Mucosa of descending colon (tissue), 3 donors: Measurements from ENCODE around the gene STK25. TPM values are rescaled to one million over a fixed set of nuclear protein-coding genes. Genes with fewer than 3 reads are reported as not detected.

Experiments used
- ATAC-seq: fragments of 200-7000 bp; cut with Tn5 transposase; one replicate; pipeline ENCODE4 v1.9.1; 2020; ENCODE audit warnings: mild to moderate bottlenecking, moderate library complexity
- DNase-seq, 3 donors: peaks; one replicate each; pipeline ENCODE4 v3.0.0-alpha.2; 2020
- H3K36me3 ChIP-seq: fragments of 200-600 bp; one replicate; pipeline ENCODE4 v1.8.0; 2021; ENCODE audit warnings: low read depth, mild to moderate bottlenecking
- H3K4me1 ChIP-seq: fragments of 200-600 bp; one replicate; pipeline ENCODE4 v1.8.0; 2021; ENCODE audit warnings: low read depth, mild to moderate bottlenecking
- H3K4me3 ChIP-seq: fragments of 200-600 bp; one replicate; pipeline ENCODE4 v1.8.0; 2021; ENCODE audit warnings: mild to moderate bottlenecking
- H3K9me3 ChIP-seq: fragments of 200-600 bp; one replicate; pipeline ENCODE4 v1.8.0; 2021; ENCODE audit warnings: mild to moderate bottlenecking
- CTCF ChIP-seq: fragments of 200-600 bp; IDR thresholded peaks from one replicate; pipeline ENCODE4 v1.8.0; 2022; ENCODE audit warnings: antibody characterized with exemption, mild to moderate bottlenecking
- intact Hi-C, 2 donors: fragments of 100-400 bp; cut with DNase I in 1 of 2; cut with micrococcal nuclease in 1 of 2; formaldehyde crosslinking; loops; one replicate each; pipeline versions ENCODE4 v1.11.0 to v1.11.1; 2022; cut with DNase I, micrococcal nuclease
- total RNA-seq, 3 donors: library from RNA; stranded (reverse); fragmentation: NEBNext Ultra II Directional in 2 of 3; extraction: Animal tissue kit (Norgen Biotek cat#: 25700) in 2 of 3; gene quantifications; one replicate each; pipeline versions ENCODE4 v1.2.1 to v1.2.4, GENCODE V29; 2021 to 2023
- donor health status: DM: no; HTN: no; CAD: no; lungs with moderate emphysema.
- donor health status: DM: no; HTN: no; CAD: no.
- donor health status: DM: no; HTN: yes; CAD: no.

STK25 gene
- total RNA-seq, 3 donors from 2014 or later, result 89.8 to 137 (median 129) TPM

- no peak for ATAC-seq
- H3K4me1 ChIP-seq, result peaks cover 11% of the 10 kb centered on the region
- no peaks in the 10 kb centered on the region for H3K36me3 ChIP-seq
- intact Hi-C loops, result no loop called here
- H3K9me3 ChIP-seq, result no peaks in the 10 kb centered on the region
- H3K4me3 ChIP-seq, result no peak overlapping the region
- DNase-seq, result no peak
- TF ChIP-seq CTCF, result no peak
Observed at GRCh38 chr2:241541564-241542277, 33.3 kb upstream of the STK25 start.

DNA sequence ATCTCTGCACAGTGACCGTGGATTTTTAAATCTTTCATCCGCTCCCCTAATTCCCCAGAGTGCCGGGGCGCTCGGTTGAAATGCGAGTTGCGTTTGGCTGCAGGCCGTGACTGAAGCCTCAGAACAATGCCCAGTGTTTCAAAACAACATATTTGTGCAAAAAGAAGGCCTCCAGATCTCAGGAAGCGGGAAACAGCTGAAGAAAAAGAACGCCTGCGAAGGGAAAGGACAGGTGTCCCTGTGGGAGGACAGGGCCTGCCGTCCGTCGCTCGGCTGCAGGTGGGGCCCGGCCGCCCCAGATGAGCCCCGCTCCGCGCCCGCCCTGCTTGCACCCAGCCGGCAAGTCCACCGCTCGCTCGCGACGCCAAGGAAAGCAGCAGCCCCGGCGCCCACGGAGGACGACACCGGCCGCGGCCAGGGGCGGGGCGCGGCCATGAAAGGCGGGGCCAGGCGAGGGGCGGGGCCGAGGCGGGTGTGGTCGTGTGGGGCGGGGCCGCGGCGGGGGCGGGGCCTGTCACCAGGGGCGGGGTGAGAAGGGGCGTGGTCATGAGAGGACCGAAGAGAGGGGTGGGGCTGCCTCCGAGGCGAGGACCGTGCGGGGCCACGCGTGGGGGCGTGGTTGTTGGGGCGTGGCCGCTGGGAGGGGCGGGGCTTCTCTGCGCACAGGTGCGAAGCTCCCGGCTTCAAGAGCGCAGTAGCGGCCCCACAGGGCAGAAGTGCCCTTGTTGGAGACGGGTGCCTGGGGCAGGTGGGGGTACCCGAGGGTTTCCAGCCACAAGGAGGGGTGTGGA, 32.6 kb upstream of the STK25 start:
- DNase-seq (peak; percentile 62 to 82 (median 79)), ATAC-seq (peak; percentile 98)
- Histone ChIP-seq H3K36me3 (no peaks in the 10 kb centered on the region), H3K9me3 (no peaks in the 10 kb centered on the region), H3K4me3 (no peak overlapping the region), H3K4me1 (peaks cover 11% of the 10 kb centered on the region)
- no peak for TF ChIP-seq CTCF
- intact Hi-C loops, result no loop called here

DNA sequence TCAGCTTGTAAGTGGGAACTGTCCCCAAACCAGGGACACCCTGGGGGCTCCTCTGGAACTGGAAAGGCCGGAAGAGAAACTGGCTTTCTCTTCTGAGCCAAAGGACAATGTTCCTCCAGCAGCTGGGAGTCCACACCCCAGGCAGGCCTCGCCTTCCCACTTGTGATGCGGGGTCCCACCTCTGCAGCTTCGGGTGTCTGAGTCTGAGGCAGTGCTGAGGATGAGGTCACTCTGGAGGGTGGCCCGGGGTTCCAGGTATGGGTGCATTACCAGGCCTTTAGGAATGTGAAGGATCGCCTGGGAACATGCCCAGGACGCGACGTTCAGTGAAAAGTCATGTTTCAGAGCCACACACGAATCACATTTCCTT, 32.0 kb upstream of the STK25 start:
- ATAC-seq (no peak), DNase-seq (no peak)
- Histone ChIP-seq H3K4me3 (no peak overlapping the region), H3K36me3 (no peaks in the 10 kb centered on the region), H3K4me1 (peaks cover 11% of the 10 kb centered on the region), H3K9me3 (no peaks in the 10 kb centered on the region)
- intact Hi-C loops, result no loop called here
- no peak for TF ChIP-seq CTCF

DNA sequence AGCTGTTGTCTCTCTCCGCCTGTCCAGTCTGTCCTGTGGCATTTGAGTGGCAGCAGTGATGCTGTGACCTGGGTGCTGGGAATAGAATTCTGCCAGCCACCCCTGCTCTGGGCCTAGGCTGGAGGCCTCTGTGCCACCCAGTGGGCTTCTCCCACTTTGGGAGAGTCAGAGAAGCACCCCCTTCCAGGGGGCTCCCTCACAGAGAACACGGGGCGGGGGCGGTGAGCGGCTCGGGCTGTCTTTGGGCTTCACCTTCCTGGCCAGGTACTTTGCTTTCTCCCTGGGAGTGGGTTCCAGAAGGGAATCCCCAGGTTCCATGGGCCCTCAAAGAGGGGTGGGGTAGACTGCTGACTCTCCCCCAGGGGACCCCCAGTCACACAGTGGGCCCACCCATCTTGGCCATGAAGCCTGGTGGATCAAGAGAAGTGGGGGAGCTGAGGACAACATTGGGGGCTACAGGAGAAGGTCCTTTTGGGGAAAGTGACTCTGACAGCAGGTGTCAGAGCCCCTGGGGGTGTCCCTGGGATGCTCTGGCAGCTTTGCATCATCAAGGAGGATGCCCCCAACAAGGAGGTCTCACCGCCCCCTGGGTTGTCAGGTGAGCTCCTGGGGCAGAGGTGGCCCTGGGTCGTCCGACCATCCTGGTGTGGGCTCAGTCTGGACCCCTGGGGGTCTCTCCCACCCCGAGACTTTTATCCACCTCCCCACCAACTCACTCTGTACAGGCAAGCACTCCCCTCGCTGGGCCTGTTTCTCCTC, 31.4 kb upstream of the STK25 start:
- no peaks in the 10 kb centered on the region for H3K36me3 ChIP-seq
- intact Hi-C loops, result no loop called here
- TF ChIP-seq CTCF, result no peak
- H3K4me1 ChIP-seq, result peaks cover 11% of the 10 kb centered on the region
- no peak overlapping the region for H3K4me3 ChIP-seq
- DNase-seq, result no peak
- ATAC-seq, result no peak
- H3K9me3 ChIP-seq, result no peaks in the 10 kb centered on the region

DNA sequence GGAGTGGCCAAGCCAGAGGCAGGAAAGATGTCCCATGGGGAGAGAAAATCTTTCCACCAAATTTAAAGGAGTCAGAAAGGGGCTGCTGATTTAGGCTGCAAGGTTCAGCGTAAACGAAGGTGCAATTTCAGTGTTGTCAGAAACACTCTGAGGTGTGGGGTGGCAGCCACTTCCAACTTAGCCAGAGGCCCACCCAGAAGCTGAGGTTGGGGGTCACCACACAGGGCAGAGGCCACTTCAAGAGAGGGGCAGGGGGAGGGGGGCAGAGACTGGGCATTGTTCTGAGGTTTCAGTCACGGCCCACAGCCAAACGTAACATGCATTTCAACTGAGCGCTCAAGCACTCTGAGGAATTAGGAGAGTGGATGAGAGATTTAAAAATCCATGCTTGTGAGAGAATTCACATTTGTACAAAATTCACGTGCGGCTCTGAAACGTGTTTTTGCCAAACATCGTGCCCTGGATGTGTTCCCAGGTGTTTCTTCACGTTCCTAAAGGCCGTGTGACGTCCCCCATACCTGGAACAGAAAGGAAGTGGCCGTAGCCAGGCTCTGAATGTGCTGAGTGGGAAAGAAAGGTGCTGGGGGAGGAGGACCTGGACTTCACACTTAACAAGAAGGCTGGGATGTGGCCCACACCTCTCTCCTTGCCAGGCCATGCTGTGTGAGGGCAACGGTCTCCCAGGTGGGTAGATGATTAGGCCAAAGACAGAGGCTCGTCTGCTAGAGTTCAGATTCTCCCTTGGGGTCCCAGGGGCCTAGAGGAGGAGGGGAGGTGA, 30.6 kb upstream of the STK25 start:
- intact Hi-C loops, result no loop called here

More for the DNA sequence above, 30.6 kb upstream of the STK25 start:
- no peak for TF ChIP-seq CTCF
- H3K9me3 ChIP-seq, result no peaks in the 10 kb centered on the region
- ATAC-seq (no peak), DNase-seq (no peak)
- H3K36me3 ChIP-seq, result no peaks in the 10 kb centered on the region
- no peak overlapping the region for H3K4me3 ChIP-seq
- peaks cover 11% of the 10 kb centered on the region for H3K4me1 ChIP-seq
